Lung (tissue), 12 donors: ENCODE measurements around the gene SMCO4. TPM values are rescaled to one million over a fixed set of nuclear protein-coding genes. Genes with fewer than 3 reads are reported as not detected.
"Not testable (repeated sequence)": the region's sequence is repeated elsewhere in the genome, so short reads cannot be mapped to it uniquely, and the experiment has no call there.

Source experiments
- ATAC-seq: fragments of 200-7000 bp; cut with Tn5 transposase; one replicate; pipeline ENCODE4 v1.9.1; 2020; ENCODE audit warnings: moderate number of reproducible peaks; ENCODE audit not compliant: insufficient read depth, low FRiP score
- DNase-seq, 3 donors: peaks; one replicate each; pipeline ENCODE4 v3.0.0-alpha.2; 2013 to 2017
- H3K27ac ChIP-seq, 2 donors: one replicate each; pipeline ENCODE4 v1.5.1; 2013; ENCODE audit warnings: mild to moderate bottlenecking in 2 of 2, moderate library complexity in 2 of 2, control low read depth in 1 of 2, inconsistent platforms in 1 of 2, low read depth in 1 of 2, low read length in 1 of 2
- H3K27me3 ChIP-seq, 3 donors: one replicate each; pipeline ENCODE4 v1.5.1; 2013; ENCODE audit warnings: low read length in 2 of 3; ENCODE audit not compliant: control insufficient read depth in 3 of 3, insufficient read depth in 3 of 3
- H3K36me3 ChIP-seq, 4 donors: one replicate each; pipeline ENCODE4 v1.5.1; 2013; ENCODE audit warnings: low read length in 4 of 4, mild to moderate bottlenecking in 1 of 4, moderate library complexity in 1 of 4; ENCODE audit not compliant: control insufficient read depth in 4 of 4, insufficient read depth in 4 of 4
- H3K4me1 ChIP-seq, 5 donors: one replicate each; pipeline ENCODE4 v1.5.1; 2013; ENCODE audit warnings: low read length in 5 of 5, mild to moderate bottlenecking in 2 of 5, moderate library complexity in 1 of 5; ENCODE audit not compliant: control insufficient read depth in 5 of 5, insufficient read depth in 5 of 5
- H3K4me3 ChIP-seq: one replicate; pipeline ENCODE4 v1.5.1; 2013; ENCODE audit warnings: mild to moderate bottlenecking, control low read depth, moderate library complexity
- H3K9ac ChIP-seq, 2 donors: one replicate each; pipeline ENCODE4 v1.5.1; 2013; ENCODE audit warnings: low read length in 2 of 2, control low read depth in 1 of 2; ENCODE audit not compliant: insufficient read depth in 1 of 2
- H3K9me3 ChIP-seq, 4 donors: one replicate each; pipeline ENCODE4 v1.5.1; 2013; ENCODE audit warnings: low read length in 3 of 4, mild to moderate bottlenecking in 1 of 4, moderate library complexity in 1 of 4; ENCODE audit not compliant: control insufficient read depth in 4 of 4, insufficient read depth in 3 of 4
- CTCF ChIP-seq: IDR thresholded peaks from 2 replicates; pipeline ENCODE4 v1.5.1; 2012; ENCODE audit warnings: mild to moderate bottlenecking; ENCODE audit errors: control extremely low read depth, extremely low read depth
- WGBS, 2 donors: extraction: QIAGEN DNeasy Blood & Tissue Kit; methylation state at CpG; one replicate each; pipeline ENCODE4 v1.1.7; 2013; 5-methylcytosine and 5-hydroxymethylcytosine counted together
- polyA plus RNA-seq, 2 donors: library from polyadenylated mRNA; stranded (reverse); fragments of 200-250 nt; gene quantifications; one replicate each; pipeline ENCODE4 v1.2.1, GENCODE V29; 2013
- total RNA-seq, 2 donors: library from RNA; depleted of rRNA in 1 of 2; stranded (reverse); fragments of >200 nt in 1 of 2; gene quantifications; one replicate each; pipeline ENCODE4 v1.2.1, GENCODE V29; 2014 to 2021
- donor health status: control.
- donor health status: control.
- donor health status: Bipolar disorder and iron deficiency.
- donor health status: healthy.
- donor health status: DM: yes; HTN: yes; CAD: no.

Gene SMCO4
- total and polyA plus RNA-seq, 4 donors: 27.0 to 132 (median 43.6) TPM

- Histone ChIP-seq H3K9me3 (peaks cover 0 to 2% (median 0%) of the 10 kb centered on the region in 4 donors), H3K4me3 (no peak overlapping the region), H3K9ac (no peak overlapping the region), H3K27ac (no peak overlapping the region), H3K27me3 (no peaks in the 10 kb centered on the region), H3K4me1 (peaks cover 0 to 5% (median 0%) of the 10 kb centered on the region in 5 donors), H3K36me3 (no peaks in the 10 kb centered on the region)
- WGBS, 2 donors: 70 to 78% methylated on average over 8 of the region's 8 CpGs
- ATAC-seq (no peak), DNase-seq (no peak)
- TF ChIP-seq CTCF: no peak
These were observed 44.8 kb upstream of the SMCO4 start for GRCh38 chr11:93587858-93588581.

GRCh38 chr11:93587425-93587824, 44.2 kb upstream of the SMCO4 start:
- H3K9me3 ChIP-seq, H3K27ac ChIP-seq, H3K27me3 ChIP-seq, H3K4me1 ChIP-seq, H3K4me3 ChIP-seq, ATAC-seq, H3K36me3 ChIP-seq, DNase-seq, H3K9ac ChIP-seq: not testable (repeated sequence)
- WGBS, 2 donors: 88 to 100% methylated on average over 1 of the region's 1 CpG

GRCh38 chr11:93585758-93586157, 42.6 kb upstream of the SMCO4 start:
- H3K9me3 ChIP-seq: peaks cover 0 to 2% (median 0%) of the 10 kb centered on the region in 4 donors
- no peak overlapping the region for H3K9ac ChIP-seq
- ATAC-seq (no peak), DNase-seq (no peak)
- H3K27ac ChIP-seq: no peak overlapping the region
- peaks cover 0 to 5% (median 0%) of the 10 kb centered on the region in 5 donors for H3K4me1 ChIP-seq
- no peak overlapping the region for H3K4me3 ChIP-seq
- no peaks in the 10 kb centered on the region for H3K27me3 ChIP-seq
- H3K36me3 ChIP-seq: no peaks in the 10 kb centered on the region
- TF ChIP-seq CTCF: no peak

- DNase-seq (no peak), ATAC-seq (no peak)
- Histone ChIP-seq H3K4me1 (peaks cover 0 to 5% (median 0%) of the 10 kb centered on the region in 5 donors), H3K27me3 (no peaks in the 10 kb centered on the region), H3K27ac (no peak overlapping the region), H3K9me3 (peaks cover 0 to 6% (median 1%) of the 10 kb centered on the region in 4 donors), H3K9ac (no peak overlapping the region), H3K36me3 (no peaks in the 10 kb centered on the region), H3K4me3 (no peak overlapping the region)
- TF ChIP-seq CTCF: no peak
These were observed 40.3 kb upstream of the SMCO4 start for GRCh38 chr11:93583490-93583889.
